H9 (cell line): ENCODE results near the gene FAM83C. TPM values are rescaled to one million over a fixed set of nuclear protein-coding genes. Genes with fewer than 3 reads are reported as not detected.

Experiments
- DNase-seq: peaks from one replicate; pipeline ENCODE4 v3.0.0-alpha.2; 2017
- H2AFZ ChIP-seq: one replicate; pipeline ENCODE4 v1.6.1; 2013; ENCODE audit warnings: mild to moderate bottlenecking, low read length, control low read depth, moderate library complexity
- H2AK5ac ChIP-seq: 2 replicates; pipeline ENCODE4 v1.6.1; 2013; ENCODE audit warnings: low read length, control low read depth, mixed read lengths; ENCODE audit not compliant: insufficient read length
- H2BK120ac ChIP-seq: one replicate; pipeline ENCODE4 v1.6.1; 2013; ENCODE audit warnings: low read depth, mild to moderate bottlenecking, low read length, control low read depth, inconsistent platforms; ENCODE audit not compliant: poor library complexity, severe bottlenecking
- H2BK12ac ChIP-seq: 2 replicates; pipeline ENCODE4 v1.6.1; 2013; ENCODE audit warnings: low read length, control low read depth, mixed read lengths, low read depth; ENCODE audit not compliant: insufficient read length
- H2BK15ac ChIP-seq: 2 replicates; pipeline ENCODE4 v1.6.1; 2013; ENCODE audit warnings: low read depth, low read length, control low read depth
- H2BK20ac ChIP-seq: one replicate; pipeline ENCODE4 v1.6.1; 2013; ENCODE audit warnings: low read depth, mild to moderate bottlenecking, low read length, control low read depth, inconsistent platforms; ENCODE audit not compliant: poor library complexity, severe bottlenecking
- H2BK5ac ChIP-seq: 2 replicates; pipeline ENCODE4 v1.6.1; 2013; ENCODE audit warnings: low read length, control low read depth, mixed read lengths; ENCODE audit not compliant: insufficient read length
- H3K14ac ChIP-seq: 2 replicates; pipeline ENCODE4 v1.6.1; 2013; ENCODE audit warnings: low read length, control low read depth; ENCODE audit not compliant: insufficient read depth
- H3K18ac ChIP-seq: 2 replicates; pipeline ENCODE4 v1.6.1; 2013; ENCODE audit warnings: low read depth, mild to moderate bottlenecking, mixed read lengths, low read length, control low read depth; ENCODE audit not compliant: insufficient read length
- H3K23ac ChIP-seq: 2 replicates; pipeline ENCODE4 v1.6.1; 2013; ENCODE audit warnings: low read length, control low read depth, mixed read lengths, low read depth; ENCODE audit not compliant: insufficient read length
- H3K23me2 ChIP-seq: 2 replicates; pipeline ENCODE4 v1.6.1; 2013; ENCODE audit warnings: low read depth, mild to moderate bottlenecking, mixed read lengths, low read length, control low read depth; ENCODE audit not compliant: insufficient read length, poor library complexity, severe bottlenecking
- H3K27ac ChIP-seq: 2 replicates; pipeline ENCODE4 v1.5.1; 2013; ENCODE audit warnings: low read length, control low read depth, mixed read lengths, low read depth; ENCODE audit not compliant: insufficient read length
- H3K27me3 ChIP-seq: 2 replicates; pipeline ENCODE4 v1.6.1; 2013; ENCODE audit warnings: low read length, control low read depth, inconsistent platforms; ENCODE audit not compliant: insufficient read depth
- H3K4ac ChIP-seq: 2 replicates; pipeline ENCODE4 v1.6.1; 2013; ENCODE audit warnings: low read depth, mild to moderate bottlenecking, control low read depth, inconsistent platforms, low read length, moderate library complexity
- H3K4me1 ChIP-seq: 2 replicates; pipeline ENCODE4 v1.6.1; 2013; ENCODE audit warnings: low read length, control low read depth, inconsistent platforms; ENCODE audit not compliant: insufficient read depth
- H3K4me2 ChIP-seq: 2 replicates; pipeline ENCODE4 v1.6.1; 2013; ENCODE audit warnings: low read length, control low read depth, mixed read lengths; ENCODE audit not compliant: insufficient read length, insufficient read depth
- H3K56ac ChIP-seq: 2 replicates; pipeline ENCODE4 v1.6.1; 2013; ENCODE audit warnings: low read depth, mild to moderate bottlenecking, mixed read lengths, low read length, control low read depth; ENCODE audit not compliant: insufficient read length
- H3K79me1 ChIP-seq: 2 replicates; pipeline ENCODE4 v1.6.1; 2013; ENCODE audit warnings: low read depth, mild to moderate bottlenecking, moderate library complexity, low read length, control low read depth, inconsistent platforms; ENCODE audit not compliant: insufficient read depth, poor library complexity, severe bottlenecking
- H3K79me2 ChIP-seq: 2 replicates; pipeline ENCODE4 v1.6.1; 2013; ENCODE audit warnings: low read length, control low read depth, inconsistent platforms; ENCODE audit not compliant: insufficient read depth
- H3K9ac ChIP-seq: 2 replicates; pipeline ENCODE4 v1.6.1; 2013; ENCODE audit warnings: low read length, control low read depth, mixed read lengths; ENCODE audit not compliant: insufficient read length; ENCODE audit errors: extremely low read depth
- H3K9me3 ChIP-seq: one replicate; pipeline ENCODE4 v1.6.1; 2013; ENCODE audit warnings: low read depth, low read length, inconsistent platforms; ENCODE audit not compliant: control insufficient read depth
- H3T11ph ChIP-seq: one replicate; pipeline ENCODE4 v1.6.1; 2013; ENCODE audit warnings: mild to moderate bottlenecking, low read length, control low read depth, inconsistent platforms
- H4K20me1 ChIP-seq: one replicate; pipeline ENCODE4 v1.6.1; 2013; ENCODE audit not compliant: control insufficient read depth, insufficient read length, insufficient read depth
- H4K5ac ChIP-seq: 2 replicates; pipeline ENCODE4 v1.6.1; 2013; ENCODE audit warnings: low read depth, mild to moderate bottlenecking, mixed read lengths, low read length, control low read depth; ENCODE audit not compliant: insufficient read length
- H4K8ac ChIP-seq: replicated peaks from 2 replicates; pipeline ENCODE4 v1.6.1; 2013; ENCODE audit warnings: low read length, control low read depth, mixed read lengths, low read depth; ENCODE audit not compliant: insufficient read length
- H4K91ac ChIP-seq: 2 replicates; pipeline ENCODE4 v1.6.1; 2013; ENCODE audit warnings: low read depth, mild to moderate bottlenecking, moderate library complexity, mixed read lengths, low read length, control low read depth; ENCODE audit not compliant: insufficient read length
- H3K27ac Mint-ChIP-seq, 3 experiments: 2 replicates in 2 of 3; 3 replicates in 1 of 3; pipeline ENCODE4 v1.8.0; 2020 to 2021; ENCODE audit warnings: mixed read lengths in 3 of 3, mild to moderate bottlenecking in 1 of 3, moderate library complexity in 1 of 3
- H3K27me3 Mint-ChIP-seq: 2 replicates; pipeline ENCODE4 v1.8.0; 2021; ENCODE audit warnings: low read depth, mild to moderate bottlenecking, moderate library complexity, mixed read lengths
- H3K36me3 Mint-ChIP-seq, 3 experiments: 2 replicates in 2 of 3; 3 replicates in 1 of 3; pipeline ENCODE4 v1.8.0; 2020 to 2021; ENCODE audit warnings: low read depth in 3 of 3, mixed read lengths in 3 of 3; ENCODE audit not compliant: insufficient read depth in 1 of 3
- H3K4me1 Mint-ChIP-seq, 2 experiments: 2 replicates each; pipeline ENCODE4 v1.8.0; 2020; ENCODE audit warnings: mixed read lengths in 2 of 2
- H3K4me3 Mint-ChIP-seq, 2 experiments: 2 replicates in 1 of 2; 3 replicates in 1 of 2; pipeline ENCODE4 v1.8.0; 2020 to 2021; ENCODE audit warnings: mild to moderate bottlenecking in 2 of 2, mixed read lengths in 2 of 2, moderate library complexity in 1 of 2
- H3K9me3 Mint-ChIP-seq, 2 experiments: 2 replicates in 1 of 2; 3 replicates in 1 of 2; pipeline ENCODE4 v1.8.0; 2020; ENCODE audit warnings: mild to moderate bottlenecking in 2 of 2, mixed read lengths in 2 of 2, moderate library complexity in 1 of 2
- WGBS: extraction: QIAGEN DNeasy Blood & Tissue Kit; methylation state at CpG from one replicate; pipeline ENCODE4 v1.1.7; 2013; ENCODE audit warnings: missing lambda C conversion rate, low lambda C conversion rate, mixed read lengths; ENCODE audit not compliant: insufficient read length; ENCODE audit errors: extremely low coverage; 5-methylcytosine and 5-hydroxymethylcytosine counted together
- total RNA-seq: library from RNA; stranded (reverse); gene quantifications from 2 replicates; pipeline ENCODE4 v1.2.1, GENCODE V29; 2021
- TF ChIP-seq, protein P1 (sequence below): fragments of 200-600 bp; sonication (generic); conservative IDR thresholded peaks from 3 replicates; pipeline ENCODE4 v1.8.0; 2021; ENCODE audit warnings: antibody characterized with exemption, mild to moderate bottlenecking

The FAM83C gene
- total RNA-seq, 1 experiment from 2014 or later: not detected

DNA sequence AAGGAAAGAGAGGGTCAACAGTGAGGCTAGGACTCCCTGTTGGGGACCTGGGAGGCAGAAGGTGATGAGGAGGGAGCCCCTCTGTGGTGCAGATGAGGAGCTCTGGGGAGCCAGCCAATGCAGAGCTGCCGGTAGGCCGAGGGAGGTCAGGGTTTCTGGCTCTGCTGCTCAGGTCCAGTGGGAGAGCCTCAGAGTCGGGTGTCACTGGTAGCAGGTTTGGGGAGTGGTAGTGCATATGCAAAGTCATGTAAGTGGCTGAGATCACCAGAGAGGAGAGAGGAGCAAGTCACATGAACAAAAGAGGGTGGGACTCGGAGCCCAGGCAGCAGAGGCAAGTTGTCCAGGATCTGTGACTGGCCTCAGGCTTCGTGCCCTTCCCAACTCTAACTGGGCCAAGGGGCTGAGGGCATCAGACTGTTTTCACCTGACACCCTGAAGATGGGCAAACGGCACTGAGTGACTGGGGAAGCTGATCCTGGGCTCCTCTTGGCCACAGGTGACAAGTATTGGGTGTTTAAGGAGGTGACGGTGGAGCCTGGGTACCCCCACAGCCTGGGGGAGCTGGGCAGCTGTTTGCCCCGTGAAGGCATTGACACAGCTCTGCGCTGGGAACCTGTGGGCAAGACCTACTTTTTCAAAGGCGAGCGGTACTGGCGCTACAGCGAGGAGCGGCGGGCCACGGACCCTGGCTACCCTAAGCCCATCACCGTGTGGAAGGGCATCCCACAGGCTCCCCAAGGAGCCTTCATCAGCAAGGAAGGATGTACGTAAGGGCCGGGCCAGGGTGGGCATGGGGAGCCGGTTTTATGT lies 20.9 kb downstream of the FAM83C start:
- Histone ChIP-seq H3K18ac (no peak overlapping the region), H2BK5ac (no peak overlapping the region), H4K5ac (no peak overlapping the region), H3K9ac (no peak overlapping the region), H3K4me2 (no peak overlapping the region), H4K8ac (no peak overlapping the region), H3K4ac (no peak overlapping the region), H3K23me2 (no peaks in the 10 kb centered on the region), H3K27me3 (no peaks in the 10 kb centered on the region), H3K56ac (no peak overlapping the region), H2BK120ac (no peak overlapping the region), H4K91ac (no peak overlapping the region), H4K20me1 (no peaks in the 10 kb centered on the region), H2AFZ (no peak overlapping the region), H3T11ph (no peak overlapping the region), H3K9me3 (no peaks in the 10 kb centered on the region), H2AK5ac (no peak overlapping the region), H3K79me1 (no peaks in the 10 kb centered on the region), H2BK12ac (no peak overlapping the region), H3K27ac (no peak overlapping the region), H2BK20ac (no peak overlapping the region), H3K23ac (no peak overlapping the region), H3K79me2 (no peaks in the 10 kb centered on the region), H3K14ac (no peak overlapping the region), H2BK15ac (no peak overlapping the region), H3K4me1 (no peaks in the 10 kb centered on the region; the same call in 1 of the 2 replicates)
- peak; percentile 44 for DNase-seq
- TF ChIP-seq, protein P1, sequence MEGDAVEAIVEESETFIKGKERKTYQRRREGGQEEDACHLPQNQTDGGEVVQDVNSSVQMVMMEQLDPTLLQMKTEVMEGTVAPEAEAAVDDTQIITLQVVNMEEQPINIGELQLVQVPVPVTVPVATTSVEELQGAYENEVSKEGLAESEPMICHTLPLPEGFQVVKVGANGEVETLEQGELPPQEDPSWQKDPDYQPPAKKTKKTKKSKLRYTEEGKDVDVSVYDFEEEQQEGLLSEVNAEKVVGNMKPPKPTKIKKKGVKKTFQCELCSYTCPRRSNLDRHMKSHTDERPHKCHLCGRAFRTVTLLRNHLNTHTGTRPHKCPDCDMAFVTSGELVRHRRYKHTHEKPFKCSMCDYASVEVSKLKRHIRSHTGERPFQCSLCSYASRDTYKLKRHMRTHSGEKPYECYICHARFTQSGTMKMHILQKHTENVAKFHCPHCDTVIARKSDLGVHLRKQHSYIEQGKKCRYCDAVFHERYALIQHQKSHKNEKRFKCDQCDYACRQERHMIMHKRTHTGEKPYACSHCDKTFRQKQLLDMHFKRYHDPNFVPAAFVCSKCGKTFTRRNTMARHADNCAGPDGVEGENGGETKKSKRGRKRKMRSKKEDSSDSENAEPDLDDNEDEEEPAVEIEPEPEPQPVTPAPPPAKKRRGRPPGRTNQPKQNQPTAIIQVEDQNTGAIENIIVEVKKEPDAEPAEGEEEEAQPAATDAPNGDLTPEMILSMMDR: no peak
- Mint-ChIP-seq H3K4me3 (no peak overlapping the region), H3K36me3 (peaks cover 0 to 55% (median 40%) of the 10 kb centered on the region in 3 experiments; a peak in 5 of 7 replicates), H3K27ac (peak overlapping the region in 1 of 3 experiments; percentile 91; a peak in 2 of 7 replicates), H3K9me3 (no peaks in the 10 kb centered on the region; a peak in 1 of 5 replicates), H3K27me3 (no peaks in the 10 kb centered on the region; the same call in 1 of the 2 replicates), H3K4me1 (peaks cover 30 to 34% of the 10 kb centered on the region in 2 experiments)
- WGBS: no CpG with 5 or more reads among the region's 20 CpGs
